GM19455 (cell line): ENCODE data around the gene FXYD6.

Experiments
- ATAC-seq: cut with Tn5 transposase; IDR thresholded peaks from one replicate; pipeline ENCODE4 v1.9.1; 2021; ENCODE audit not compliant: unreplicated experiment

FXYD6 gene

DNA sequence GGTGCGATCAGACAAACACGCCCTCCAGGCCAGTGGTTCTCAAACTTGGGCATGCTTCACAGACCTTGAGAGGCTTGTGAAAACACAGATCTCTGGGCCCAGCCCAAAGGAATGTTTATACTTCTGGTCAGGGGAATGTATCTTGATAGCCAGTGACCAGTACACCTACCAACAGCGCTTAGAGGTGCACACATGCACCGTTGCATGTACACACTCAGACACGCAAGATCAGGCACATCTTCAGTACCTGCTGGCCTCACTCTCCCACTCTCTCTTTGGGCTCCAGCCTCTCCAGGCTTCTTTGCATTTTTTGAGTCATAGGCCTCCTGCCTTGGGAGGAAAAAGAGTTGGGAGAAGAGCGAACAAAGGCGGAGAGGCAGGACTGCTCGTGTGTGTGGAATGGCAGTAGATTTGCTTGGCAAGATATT lies 11.7 kb upstream of the FXYD6 start:
- no peak for ATAC-seq

DNA sequence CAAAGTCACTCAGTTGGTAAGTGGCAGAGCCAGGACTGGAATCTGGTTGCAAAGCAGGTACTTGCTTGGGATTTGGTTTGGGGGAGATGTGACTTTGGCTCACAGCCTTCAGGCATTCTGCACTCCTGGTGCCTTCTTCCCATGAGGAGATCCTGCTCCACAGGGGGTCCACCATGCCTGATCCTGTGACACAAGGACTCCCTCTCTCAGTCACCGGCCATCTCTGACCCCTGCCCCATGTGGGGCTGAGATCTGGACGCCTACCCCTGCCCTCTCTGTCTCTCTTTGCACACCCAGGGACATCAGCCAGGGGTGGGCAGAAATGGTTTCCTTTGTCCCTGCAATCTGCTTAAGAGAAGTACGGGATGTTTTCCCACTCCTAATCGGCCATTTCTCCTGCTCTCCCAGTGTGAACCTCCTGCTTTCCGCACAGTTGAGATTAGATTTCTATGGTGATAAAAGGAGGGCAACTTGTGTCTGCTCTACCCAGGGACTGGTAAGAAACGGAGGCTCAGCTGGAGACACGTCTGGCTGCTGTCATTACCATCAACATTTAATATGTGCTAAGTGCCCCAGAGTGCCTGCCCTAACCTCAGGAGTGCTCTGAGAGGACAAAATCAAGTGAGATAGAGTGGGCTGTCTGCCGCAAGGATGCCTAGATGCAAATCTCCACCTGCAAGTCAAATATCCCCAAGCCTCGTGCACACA lies 11.1 kb upstream of the FXYD6 start:
- ATAC-seq: no peak

DNA sequence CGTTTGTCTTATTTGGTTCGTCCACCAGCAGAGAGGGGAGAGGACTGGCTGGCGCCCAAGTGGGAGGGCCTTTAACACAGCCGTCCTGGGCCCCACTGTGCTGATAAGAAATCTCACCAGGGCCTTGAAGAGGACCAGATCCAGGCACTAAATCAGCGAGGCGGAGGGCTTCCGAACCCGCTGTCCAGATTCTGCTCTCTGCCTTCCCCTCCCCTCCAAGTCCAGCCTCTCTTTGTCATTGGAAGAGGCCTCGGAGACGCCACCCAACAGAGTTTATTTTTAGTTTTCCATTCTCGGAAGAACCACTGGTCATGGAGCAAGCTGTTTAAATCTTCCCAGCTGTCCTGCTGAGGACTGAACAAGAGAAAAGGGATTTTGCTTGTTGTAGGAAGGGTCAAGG lies 9.3 kb upstream of the FXYD6 start:
- ATAC-seq: no peak

DNA sequence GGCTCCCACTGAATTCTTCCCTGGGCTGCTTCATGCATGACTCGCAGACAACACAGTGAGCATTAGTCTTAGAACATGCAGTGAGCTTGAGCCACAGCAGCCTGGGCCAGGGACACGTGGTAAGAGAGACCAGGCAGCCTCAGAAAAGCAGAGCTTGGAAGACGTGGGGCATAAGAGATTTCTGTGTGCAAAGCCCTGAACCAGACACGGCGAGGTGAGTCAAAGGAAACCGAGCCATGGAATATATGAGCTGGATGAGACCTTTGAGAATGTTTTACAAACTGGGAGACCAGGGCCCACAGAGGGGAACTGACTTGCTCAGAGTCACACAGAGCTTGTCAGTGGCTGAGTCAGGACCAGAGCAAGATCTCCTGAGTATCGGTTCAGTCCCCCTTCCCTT lies 8.5 kb upstream of the FXYD6 start:
- no peak for ATAC-seq

DNA sequence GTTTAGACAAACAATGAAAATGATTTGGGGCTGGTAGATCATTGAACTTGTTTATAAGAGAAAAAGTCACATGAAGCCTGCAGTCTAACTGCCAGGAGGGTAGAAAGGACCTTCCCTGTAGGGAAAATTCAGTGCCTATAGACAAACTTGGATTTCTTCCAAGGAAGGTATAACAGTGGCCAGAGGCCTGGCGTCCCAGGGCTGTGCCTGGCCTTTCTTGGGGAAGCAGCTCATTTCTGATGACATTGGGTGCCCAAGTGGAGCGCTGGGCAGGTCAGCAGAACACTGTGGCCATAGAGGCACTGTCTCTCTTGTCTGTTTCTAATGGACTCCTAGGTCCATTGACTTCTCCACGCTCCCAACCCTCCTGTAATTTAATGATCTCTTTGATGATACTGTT lies 6.6 kb upstream of the FXYD6 start:
- no peak for ATAC-seq

DNA sequence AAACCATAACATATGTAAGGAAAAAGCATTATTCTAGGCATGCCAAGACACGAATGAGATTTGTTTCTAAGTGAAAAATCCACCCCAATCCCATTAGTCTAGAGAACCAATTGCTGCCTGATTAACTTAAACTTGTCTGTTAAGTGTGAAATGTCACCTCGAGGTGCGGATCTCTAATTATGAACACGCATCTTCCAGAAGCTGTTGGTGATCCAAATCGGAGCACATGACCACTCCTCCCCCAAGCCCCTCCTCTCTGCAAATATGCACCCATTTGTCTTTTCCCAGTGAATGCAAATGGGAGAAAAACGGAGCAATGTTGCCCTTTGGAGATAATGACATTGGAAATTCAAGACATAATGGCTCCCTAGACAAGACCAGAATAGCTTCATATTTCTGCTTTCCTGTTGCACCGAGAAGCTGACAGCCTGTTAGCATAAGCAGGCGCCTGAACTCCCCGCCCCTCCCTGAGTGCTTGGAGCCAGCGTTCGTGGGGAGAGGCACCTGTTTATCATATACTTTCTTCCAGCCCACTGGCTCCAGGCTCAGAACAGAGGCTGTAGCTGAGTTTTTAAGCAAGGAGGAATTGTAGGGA lies 6.0 kb upstream of the FXYD6 start:
- ATAC-seq: no peak

DNA sequence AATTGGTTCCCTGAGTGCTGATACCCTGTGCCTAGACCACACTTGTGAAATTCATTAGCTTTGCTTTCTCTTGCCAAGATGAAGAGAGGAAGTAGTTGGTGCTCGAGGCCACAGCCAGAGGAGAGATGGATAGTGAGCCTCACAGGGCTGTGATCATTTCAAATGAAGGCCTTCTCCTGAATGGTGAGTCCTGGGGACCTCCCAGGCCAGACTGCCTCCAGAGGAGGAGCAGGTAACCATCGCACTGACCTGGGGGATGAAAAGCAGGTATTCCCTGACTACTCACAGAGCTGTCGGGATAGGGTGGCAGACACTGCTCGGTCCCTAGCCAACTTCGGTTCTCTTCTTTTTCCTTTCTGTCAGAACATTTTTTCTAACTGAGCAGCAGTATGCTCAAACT lies 4.8 kb upstream of the FXYD6 start:
- ATAC-seq: no peak

DNA sequence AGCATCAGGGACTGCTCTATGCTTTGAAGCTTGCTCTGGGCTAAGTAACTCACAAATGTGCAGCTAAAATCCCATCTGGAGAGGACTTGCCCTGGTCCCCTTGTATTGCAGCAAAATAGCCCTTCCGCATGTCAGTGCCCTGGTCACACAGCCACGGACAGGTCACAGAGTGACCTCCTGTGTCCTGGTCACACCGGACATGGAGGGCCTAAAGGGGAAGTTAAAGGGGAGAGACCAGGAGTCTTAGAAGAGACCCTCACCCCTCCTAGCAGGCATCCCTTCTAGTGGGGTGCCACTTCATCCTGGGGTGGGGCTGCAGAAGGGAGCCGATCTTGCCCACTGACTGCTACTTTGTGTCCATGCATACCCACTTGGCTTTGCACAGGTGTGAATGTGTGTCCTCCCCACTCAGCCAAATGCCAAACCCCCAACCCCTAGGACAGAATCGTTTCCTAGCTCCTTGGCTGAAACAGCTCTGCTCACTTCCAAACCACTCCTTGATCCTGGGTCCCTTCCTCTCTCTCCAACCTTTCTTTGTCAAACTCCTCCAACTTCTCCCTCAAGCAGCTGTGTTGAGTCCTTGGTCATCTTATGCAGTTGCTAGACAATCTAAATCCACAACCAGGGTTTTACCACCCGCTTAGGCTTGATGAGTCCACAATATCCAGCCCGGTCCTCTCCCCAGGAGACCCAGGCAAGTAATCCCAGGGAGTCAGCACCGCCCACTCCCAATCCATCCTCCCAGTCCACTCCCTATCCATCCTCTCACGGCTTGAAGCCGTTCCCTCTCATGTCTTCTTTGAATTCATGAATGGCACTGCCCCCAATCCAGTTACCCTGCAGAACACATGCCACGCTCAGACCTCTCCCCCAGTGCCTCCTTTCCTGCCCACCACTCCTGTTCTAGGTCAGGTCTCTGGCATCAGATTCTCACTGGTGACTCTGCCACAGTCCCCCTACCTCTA lies 3.3 kb upstream of the FXYD6 start:
- no peak for ATAC-seq

DNA sequence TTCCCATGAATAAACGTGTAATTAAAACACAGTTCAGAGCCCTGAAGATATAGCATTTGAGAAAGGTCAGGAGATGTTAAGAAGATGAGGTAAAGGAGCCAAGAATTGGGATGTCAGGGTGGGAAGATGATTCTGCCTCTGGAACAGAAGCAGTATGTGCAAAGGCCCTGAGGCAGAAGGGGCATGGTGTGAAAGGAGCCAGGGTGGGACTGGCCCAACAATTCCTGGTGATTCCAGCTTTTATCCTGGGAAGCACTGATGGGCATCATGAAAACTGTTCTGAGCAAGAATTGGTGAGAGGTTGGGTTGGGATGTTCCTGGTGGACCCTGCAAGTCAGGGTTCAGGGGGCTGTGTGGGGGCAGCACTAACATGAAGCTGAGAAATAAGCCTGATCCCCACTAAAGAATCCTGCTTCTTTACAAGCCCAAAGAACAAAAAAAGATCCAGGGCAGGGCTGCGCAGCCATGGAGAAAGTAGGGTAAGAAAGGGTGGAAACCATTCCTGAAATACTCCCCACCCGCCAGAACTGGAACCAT lies 2.5 kb upstream of the FXYD6 start:
- ATAC-seq: no peak

DNA sequence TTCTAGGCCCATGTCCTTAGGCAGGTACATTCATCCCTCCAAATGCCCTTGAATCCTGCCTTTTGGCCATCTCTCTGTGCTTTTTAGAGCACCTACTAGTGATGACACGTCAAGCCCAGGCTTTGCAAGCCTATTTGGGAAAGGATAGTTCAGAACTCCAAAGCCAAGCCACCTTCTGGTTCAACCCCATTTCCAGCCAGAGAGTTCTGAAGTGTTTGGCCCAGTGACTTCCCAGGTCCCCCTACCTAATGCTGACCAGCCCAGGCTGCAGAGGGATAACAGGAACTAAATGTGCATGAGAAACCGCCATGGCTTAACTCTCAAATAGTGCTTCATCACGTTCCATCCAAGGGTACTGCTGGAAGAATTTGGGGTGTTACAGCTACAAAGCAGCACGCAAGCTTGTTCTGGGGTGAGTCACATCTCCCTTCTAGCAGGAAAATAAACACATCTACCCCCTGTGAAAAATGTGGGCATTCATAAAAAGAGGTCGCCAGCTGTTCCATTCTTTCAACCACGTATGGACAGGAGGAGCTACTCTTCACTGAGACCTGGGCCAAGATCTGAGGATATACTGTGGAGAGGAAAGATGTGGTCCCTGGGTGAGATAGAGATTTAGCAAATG lies 2.0 kb upstream of the FXYD6 start:
- no peak for ATAC-seq

DNA sequence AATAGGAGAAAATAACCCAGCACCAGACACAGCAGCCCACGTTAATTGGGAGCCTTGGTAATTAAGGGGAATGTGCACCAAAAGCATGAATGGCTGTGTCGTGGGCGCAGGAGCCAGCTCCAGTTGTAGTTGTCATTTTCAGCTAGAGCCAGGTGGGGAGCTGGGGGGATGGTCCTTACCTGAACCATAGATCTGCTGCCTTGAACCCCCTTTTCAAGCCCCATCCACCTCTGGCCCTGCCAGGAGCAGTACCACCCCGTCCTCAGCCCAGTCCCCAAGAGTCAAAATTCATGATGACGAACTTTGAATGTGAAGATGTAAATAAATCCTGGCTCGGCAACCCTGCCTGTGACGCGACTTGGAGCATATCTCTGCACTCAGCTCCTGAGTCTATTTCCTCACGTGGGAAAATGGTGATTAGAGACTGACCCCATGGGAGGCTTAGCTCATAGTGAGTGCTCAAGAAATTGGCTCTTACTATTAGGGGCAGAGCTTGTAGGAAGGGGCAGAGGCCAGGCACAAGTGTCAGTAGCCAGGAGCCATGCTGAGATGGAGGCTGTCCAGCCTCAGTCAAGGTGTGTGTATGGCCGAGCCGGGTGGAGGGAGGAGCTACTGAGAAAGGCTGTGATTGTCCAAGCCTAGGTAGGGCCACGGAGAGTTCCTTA lies 794 bp upstream of the FXYD6 start:
- no peak for ATAC-seq

DNA sequence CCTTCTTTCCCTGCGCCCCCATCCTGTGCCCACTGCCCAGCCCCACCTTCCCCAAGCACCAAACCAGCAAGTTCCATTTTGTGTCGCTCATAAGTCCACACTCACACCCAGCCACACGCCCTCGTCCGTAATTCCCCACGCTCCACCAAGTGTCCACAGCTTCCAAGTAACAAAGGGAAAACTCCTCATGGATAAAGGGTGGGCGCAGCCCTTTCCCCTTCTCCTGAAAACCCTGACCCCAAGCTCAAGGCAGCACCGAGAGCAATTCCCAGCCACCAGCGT lies 458 bp downstream of the FXYD6 start:
- no peak for ATAC-seq

DNA sequence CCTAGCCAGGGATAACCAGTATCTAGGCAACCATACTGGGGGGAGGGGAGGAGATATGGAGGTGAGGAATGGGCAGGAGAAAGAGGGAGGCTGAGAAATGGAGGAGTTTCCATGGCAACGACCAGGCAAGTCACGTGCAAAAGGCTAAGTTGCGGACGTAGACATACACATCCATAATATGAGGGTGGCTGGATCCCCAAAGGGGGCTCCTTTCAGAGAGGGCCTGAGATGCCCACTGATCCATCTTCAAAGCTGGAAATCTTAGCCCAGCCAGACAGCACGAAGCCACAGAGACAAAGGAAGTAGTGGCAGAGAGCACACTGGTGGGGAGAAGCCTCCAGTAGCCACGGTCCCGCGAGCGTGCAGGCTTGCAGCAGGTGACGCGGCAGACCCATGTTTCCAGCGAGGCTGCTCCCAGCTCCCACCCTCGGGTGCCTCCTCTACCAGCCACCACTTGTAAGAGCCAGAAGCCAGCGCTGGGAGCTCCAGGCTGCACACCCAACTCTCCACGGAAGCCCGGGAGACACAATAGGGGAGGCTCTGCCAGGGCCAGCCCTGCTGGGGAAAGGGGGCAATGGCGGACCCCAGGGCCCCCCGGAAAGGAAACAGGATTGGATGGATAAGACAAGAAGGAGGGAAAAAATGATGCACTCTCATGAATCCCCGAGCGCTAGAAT lies 938 bp downstream of the FXYD6 start:
- ATAC-seq: no peak

DNA sequence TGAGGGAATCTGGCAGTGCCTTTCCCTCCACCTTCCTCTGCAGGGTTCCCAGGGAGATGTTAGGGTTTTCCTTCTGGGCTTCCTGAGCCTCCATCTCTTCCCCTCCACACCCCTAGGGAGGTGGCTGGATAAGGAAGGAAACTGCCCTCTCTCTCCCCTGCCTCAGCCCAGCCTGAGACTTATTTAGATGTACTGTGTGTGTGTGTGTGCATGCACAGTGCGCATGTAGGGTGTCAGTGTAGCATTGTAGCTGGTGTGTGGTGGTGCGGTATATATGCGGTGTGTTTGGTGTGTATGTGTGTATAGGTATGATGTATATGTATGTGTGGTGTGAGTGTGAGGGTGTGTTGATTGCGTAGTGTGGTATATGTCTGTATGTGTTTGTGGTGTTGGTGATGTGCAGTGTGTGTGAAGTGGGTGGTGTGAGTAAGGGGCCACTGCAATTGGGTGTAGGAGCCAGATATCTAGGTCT lies 1.5 kb downstream of the FXYD6 start:
- ATAC-seq: no peak

DNA sequence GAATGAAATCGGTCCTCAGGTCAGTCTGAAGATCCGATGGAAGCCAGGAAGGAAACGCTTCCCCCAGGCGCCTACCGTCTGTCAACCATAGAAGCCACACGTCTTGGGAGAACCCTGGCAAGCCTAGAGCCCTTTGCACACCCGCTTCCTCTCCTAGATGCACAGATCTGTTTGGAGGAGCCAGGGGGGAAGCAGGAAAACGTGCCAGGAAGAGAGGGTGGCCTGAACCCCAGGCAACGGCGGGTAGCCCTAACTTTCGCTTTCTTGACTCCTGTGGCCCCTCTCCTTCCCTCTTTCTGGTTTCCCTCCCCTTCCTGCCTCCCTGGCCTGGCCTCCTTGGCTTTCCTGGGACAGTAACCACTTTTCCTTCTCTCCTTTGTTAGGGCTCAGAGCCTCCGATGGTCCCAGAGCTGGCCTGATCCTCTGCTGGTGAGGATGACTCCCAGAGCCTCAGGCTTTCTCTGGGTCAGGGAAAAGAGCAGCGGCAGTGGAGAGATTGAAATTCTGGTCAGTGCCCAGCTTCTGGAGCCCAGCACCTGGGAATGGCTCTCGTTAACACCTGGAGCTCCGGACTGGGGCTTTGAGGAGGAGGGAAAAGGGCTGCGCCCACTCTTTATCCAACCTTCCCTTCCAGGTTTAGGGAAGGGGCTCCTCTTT lies 2.1 kb downstream of the FXYD6 start:
- ATAC-seq: no peak

DNA sequence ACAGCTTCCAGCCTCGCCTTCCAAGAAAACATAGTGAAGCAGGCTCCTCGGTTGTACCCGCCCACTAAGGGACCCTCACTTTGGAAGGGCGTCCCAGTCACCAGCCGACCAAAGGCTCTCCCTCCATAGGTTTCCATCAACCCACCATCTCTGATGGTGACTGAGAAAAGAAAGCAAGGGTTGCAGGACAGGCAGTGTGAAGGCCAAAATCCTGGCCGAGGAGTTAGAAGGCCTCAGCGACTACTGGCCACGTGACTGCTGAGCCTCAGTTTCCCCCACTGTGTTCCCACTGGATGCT lies 2.7 kb downstream of the FXYD6 start:
- no peak for ATAC-seq

DNA sequence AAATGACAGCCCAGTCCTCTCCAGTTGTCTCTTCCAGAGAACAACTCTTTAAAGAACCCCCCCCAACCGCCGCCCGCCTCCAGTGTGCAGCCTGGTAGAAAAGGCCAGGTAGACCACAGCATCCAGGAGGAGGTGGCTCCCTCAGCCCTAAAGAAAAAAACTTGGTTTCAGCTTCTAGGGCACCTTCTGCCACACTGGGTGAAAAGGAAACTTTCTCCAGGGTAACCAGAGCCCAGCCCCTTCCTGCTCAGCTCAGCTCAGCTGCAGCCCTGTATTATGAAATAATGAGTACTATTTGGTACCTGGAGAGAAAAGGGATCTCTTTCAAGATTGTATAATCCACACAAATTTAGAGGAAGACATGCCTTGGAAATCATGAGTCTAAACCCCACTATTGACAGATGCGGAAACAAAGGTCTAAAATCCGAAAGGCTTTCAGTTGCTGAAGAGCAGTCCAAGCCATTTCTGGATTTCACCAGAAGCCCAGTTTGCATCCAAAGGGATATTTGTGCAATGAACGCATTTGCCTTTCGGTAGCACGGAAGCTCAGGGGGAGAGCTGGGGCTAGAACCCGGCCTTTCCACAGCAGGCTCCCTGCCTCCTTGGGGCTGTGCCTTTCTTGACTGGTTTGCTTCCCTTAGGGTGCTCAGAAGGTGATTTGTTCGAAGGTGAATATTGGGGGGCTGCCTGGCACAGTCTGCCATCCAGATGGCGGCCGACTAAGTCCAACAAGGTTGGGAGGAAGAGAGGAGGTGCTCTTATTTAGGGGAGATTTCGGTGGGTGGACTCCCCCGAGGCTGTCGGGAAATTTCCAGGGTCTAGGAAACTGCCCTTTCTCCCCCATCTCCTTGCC lies 3.3 kb downstream of the FXYD6 start:
- no peak for ATAC-seq

DNA sequence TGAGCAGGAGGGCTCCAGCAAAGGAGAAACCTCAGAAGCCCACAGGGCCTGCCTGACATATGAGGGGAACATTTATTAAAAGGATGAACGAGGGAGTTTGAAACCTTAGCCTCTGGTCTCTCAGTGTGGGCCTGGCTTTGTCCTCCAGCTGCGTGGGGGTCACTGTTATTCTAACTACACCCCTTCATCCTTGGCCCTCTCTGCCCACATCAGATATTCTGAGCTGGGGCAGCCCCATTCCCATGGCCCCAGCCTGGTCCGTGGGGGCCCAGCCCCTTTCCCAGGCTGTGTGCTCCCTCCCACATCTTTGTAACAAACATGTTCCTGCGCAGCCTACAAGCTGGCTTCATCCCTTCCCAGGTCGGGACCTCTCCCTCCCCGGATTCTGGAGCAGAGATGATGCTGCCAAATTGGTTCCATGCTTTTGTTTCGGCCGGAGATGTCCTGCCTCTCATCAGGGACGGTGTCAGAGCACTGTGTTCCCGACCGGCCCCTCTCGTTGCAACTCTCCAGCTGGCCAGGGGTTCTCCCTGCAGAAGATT lies 4.0 kb downstream of the FXYD6 start:
- ATAC-seq: no peak

DNA sequence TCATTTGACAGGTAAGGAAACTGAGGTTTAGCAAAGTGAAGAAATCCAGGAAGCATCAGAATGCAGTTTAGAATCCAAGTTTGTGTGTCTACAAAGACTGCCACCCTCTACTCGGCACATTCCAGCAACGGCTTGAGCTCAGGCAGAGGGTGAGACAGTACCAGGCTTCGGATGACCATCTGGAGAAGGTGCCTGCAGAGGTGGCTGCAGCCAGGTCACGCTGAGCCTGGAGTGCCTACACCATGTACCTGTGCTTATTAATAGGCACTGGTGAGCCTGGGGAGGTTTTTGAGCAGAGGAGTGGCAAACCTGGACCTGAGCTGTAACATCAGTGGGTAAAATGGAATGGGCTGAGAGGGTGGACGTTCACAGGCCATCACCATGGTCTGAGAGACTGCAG lies 4.7 kb downstream of the FXYD6 start:
- no peak for ATAC-seq
